ENCODE measurements around the gene PIK3R5. TPM values are rescaled to one million over a fixed set of nuclear protein-coding genes. Genes with fewer than 3 reads are reported as not detected.

PIK3R5 gene
- total RNA-seq, 1 donor from 2014 or later = 0.30 TPM

- DNase-seq (ENCODE audit: low read depth) (peak; percentile 3), FAIRE-seq (no peak)
- Histone ChIP-seq H3K4me1 (ENCODE audit: insufficient read depth, low read length) (peaks cover 3% of the 10 kb centered on the region), H3K27ac (ENCODE audit: low read depth, low read length) (no peak overlapping the region), H3K36me3 (ENCODE audit: insufficient read depth, low read length) (no peaks in the 10 kb centered on the region), H3K9me3 (ENCODE audit: insufficient read depth, low read depth, low read length) (no peaks in the 10 kb centered on the region), H3K9ac (ENCODE audit: low read length) (no peak overlapping the region), H3K79me2 (ENCODE audit: insufficient read depth, low read length) (no peaks in the 10 kb centered on the region), H4K20me1 (ENCODE audit: insufficient read depth, low read length) (no peaks in the 10 kb centered on the region), H3K4me2 (ENCODE audit: low read length) (peak overlapping the region; percentile 76), H3K4me3 (ENCODE audit: insufficient read depth, low read depth, low read length) (peak overlapping the region; percentile 23), H2AFZ (ENCODE audit: low read depth, low read length) (peak overlapping the region; percentile 47), H3K27me3 (ENCODE audit: insufficient read depth, low read length) (peaks cover 27% of the 10 kb centered on the region)
- no peaks in the 10 kb centered on the region for H3K36me3 Mint-ChIP-seq (ENCODE audit: low read depth, unreplicated experiment)
- H3K9me3 Mint-ChIP-seq (ENCODE audit: unreplicated experiment) = no peaks in the 10 kb centered on the region
- peaks cover 2% of the 10 kb centered on the region for H3K4me1 Mint-ChIP-seq (ENCODE audit: low read depth, unreplicated experiment)
- peak overlapping the region; percentile 61 for H3K4me3 Mint-ChIP-seq (ENCODE audit: unreplicated experiment)
- H3K27ac Mint-ChIP-seq (ENCODE audit: unreplicated experiment) = no peak overlapping the region
- peaks cover 43% of the 10 kb centered on the region for H3K27me3 Mint-ChIP-seq (ENCODE audit: low read depth, unreplicated experiment)
- TF ChIP-seq CTCF (IDR thresholded peaks at IDR 0.05; ENCODE audit: insufficient read depth, low read depth, low read length) (no peak), EZH2 (IDR thresholded peaks at IDR 0.05; ENCODE audit: insufficient read depth, low read length) (peak; percentile 54)
These were observed 37.3 kb upstream of the PIK3R5 start for GRCh38 chr17:9002606-9003354.

DNA sequence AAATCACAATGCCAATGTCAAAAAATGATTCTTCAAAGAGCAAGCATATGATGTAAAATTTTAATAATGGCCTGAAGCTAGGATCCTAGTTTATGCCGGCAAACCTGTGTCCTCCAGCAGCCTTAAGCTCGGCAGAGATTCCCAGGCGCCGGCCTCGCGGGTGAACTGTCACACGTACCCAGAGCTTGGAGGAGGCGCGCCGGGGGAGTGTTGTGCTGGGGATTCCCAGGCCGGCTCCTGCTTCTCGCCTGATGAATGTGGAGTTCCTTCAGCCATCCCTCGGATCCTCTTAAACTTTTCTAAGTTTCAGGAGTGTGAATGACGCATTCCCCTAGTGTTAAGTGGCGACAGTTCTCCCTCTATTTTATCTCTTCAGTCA lies 36.7 kb upstream of the PIK3R5 start:
- no peak for FAIRE-seq
- Histone ChIP-seq H3K4me2 (ENCODE audit: low read length) (no peak overlapping the region), H3K27ac (ENCODE audit: low read depth, low read length) (no peak overlapping the region), H3K9me3 (ENCODE audit: insufficient read depth, low read depth, low read length) (no peaks in the 10 kb centered on the region), H4K20me1 (ENCODE audit: insufficient read depth, low read length) (no peaks in the 10 kb centered on the region), H3K36me3 (ENCODE audit: insufficient read depth, low read length) (no peaks in the 10 kb centered on the region), H3K27me3 (ENCODE audit: insufficient read depth, low read length) (peaks cover 27% of the 10 kb centered on the region), H3K79me2 (ENCODE audit: insufficient read depth, low read length) (no peaks in the 10 kb centered on the region), H3K4me1 (ENCODE audit: insufficient read depth, low read length) (peaks cover 3% of the 10 kb centered on the region), H3K4me3 (ENCODE audit: insufficient read depth, low read depth, low read length) (no peak overlapping the region), H2AFZ (ENCODE audit: low read depth, low read length) (no peak overlapping the region), H3K9ac (ENCODE audit: low read length) (no peak overlapping the region)
- H3K9me3 Mint-ChIP-seq (ENCODE audit: unreplicated experiment) = no peaks in the 10 kb centered on the region
- no peak for TF ChIP-seq CTCF (IDR thresholded peaks at IDR 0.05; ENCODE audit: insufficient read depth, low read depth, low read length)
- H3K27me3 Mint-ChIP-seq (ENCODE audit: low read depth, unreplicated experiment) = peaks cover 43% of the 10 kb centered on the region
- peaks cover 2% of the 10 kb centered on the region for H3K4me1 Mint-ChIP-seq (ENCODE audit: low read depth, unreplicated experiment)
- no peak overlapping the region for H3K27ac Mint-ChIP-seq (ENCODE audit: unreplicated experiment)
- no peak for DNase-seq (ENCODE audit: low read depth)
- H3K36me3 Mint-ChIP-seq (ENCODE audit: low read depth, unreplicated experiment) = no peaks in the 10 kb centered on the region
- peak overlapping the region; percentile 61 for H3K4me3 Mint-ChIP-seq (ENCODE audit: unreplicated experiment)

- DNase-seq (ENCODE audit: low read depth) = no peak
- Mint-ChIP-seq H3K36me3 (ENCODE audit: low read depth, unreplicated experiment) (no peaks in the 10 kb centered on the region), H3K27ac (ENCODE audit: unreplicated experiment) (no peak overlapping the region), H3K4me1 (ENCODE audit: low read depth, unreplicated experiment) (peaks cover 2% of the 10 kb centered on the region), H3K9me3 (ENCODE audit: unreplicated experiment) (no peaks in the 10 kb centered on the region), H3K27me3 (ENCODE audit: low read depth, unreplicated experiment) (peaks cover 36% of the 10 kb centered on the region), H3K4me3 (ENCODE audit: unreplicated experiment) (no peak overlapping the region)
- Histone ChIP-seq H3K4me3 (ENCODE audit: insufficient read depth, low read depth, low read length) (no peak overlapping the region), H3K27ac (ENCODE audit: low read depth, low read length) (no peak overlapping the region), H3K36me3 (ENCODE audit: insufficient read depth, low read length) (no peaks in the 10 kb centered on the region), H3K4me2 (ENCODE audit: low read length) (no peak overlapping the region), H3K79me2 (ENCODE audit: insufficient read depth, low read length) (no peaks in the 10 kb centered on the region), H3K9ac (ENCODE audit: low read length) (no peak overlapping the region), H2AFZ (ENCODE audit: low read depth, low read length) (no peak overlapping the region), H4K20me1 (ENCODE audit: insufficient read depth, low read length) (no peaks in the 10 kb centered on the region), H3K27me3 (ENCODE audit: insufficient read depth, low read length) (peaks cover 27% of the 10 kb centered on the region), H3K9me3 (ENCODE audit: insufficient read depth, low read depth, low read length) (no peaks in the 10 kb centered on the region), H3K4me1 (ENCODE audit: insufficient read depth, low read length) (peaks cover 3% of the 10 kb centered on the region)
- FAIRE-seq = no peak
- TF ChIP-seq CTCF (IDR thresholded peaks at IDR 0.05; ENCODE audit: insufficient read depth, low read depth, low read length) (no peak), EZH2 (IDR thresholded peaks at IDR 0.05; ENCODE audit: insufficient read depth, low read length) (no peak)
These were observed 36.1 kb upstream of the PIK3R5 start for GRCh38 chr17:9001559-9001958.

Measured in astrocyte (in vitro differentiated cells and primary cell).